ENCODE measurements around the gene ST8SIA6. TPM values are rescaled to one million over a fixed set of nuclear protein-coding genes. Genes with fewer than 3 reads are reported as not detected.

Gene ST8SIA6
- total RNA-seq, 1 experiment from 2014 or later: 0.19 TPM

- Mint-ChIP-seq H3K4me1 (ENCODE audit: insufficient read depth, unreplicated experiment) (no peaks in the 10 kb centered on the region), H3K9me3 (ENCODE audit: unreplicated experiment) (peaks cover 1% of the 10 kb centered on the region), H3K4me3 (ENCODE audit: unreplicated experiment) (no peak overlapping the region), H3K36me3 (ENCODE audit: insufficient read depth, unreplicated experiment) (no peaks in the 10 kb centered on the region), H3K27me3 (ENCODE audit: insufficient read depth, unreplicated experiment) (peaks cover 3% of the 10 kb centered on the region), H3K27ac (ENCODE audit: low read depth, unreplicated experiment) (no peak overlapping the region)
- CTCF ChIA-PET: interaction anchor here (0.6 kb wide), 1 partner anchor 130 kb away, joined by 4 read pairs; no protein-coding TSS in a partner anchor
- intact Hi-C loops (cut with micrococcal nuclease): no loop called here
- DNase-seq (ENCODE audit: unreplicated experiment): no peak
- POLR2A ChIA-PET: interaction anchor here (0.8 kb wide), 1 partner anchor 983 kb away, joined by 5 read pairs; no protein-coding TSS in a partner anchor
- BruUV-seq (replicated peaks): no TSS peak
- no peak for TF ChIP-seq CTCF (IDR thresholded peaks at IDR 0.05; ENCODE audit: unreplicated experiment)
Measured at GRCh38 chr10:17410907-17411306, 43.5 kb downstream of the ST8SIA6 start.

- CTCF ChIA-PET: interaction anchor here (0.6 to 1.3 kb wide), 17 partner anchors 9 to 1530 kb away, joined by 3 to 4 read pairs (median 4); no protein-coding TSS in a partner anchor
- no peaks in the 10 kb centered on the region for H3K9me3 Mint-ChIP-seq (ENCODE audit: unreplicated experiment)
- no peak overlapping the region for H3K27ac Mint-ChIP-seq (ENCODE audit: low read depth, unreplicated experiment)
- H3K36me3 Mint-ChIP-seq (ENCODE audit: insufficient read depth, unreplicated experiment): no peaks in the 10 kb centered on the region
- no peaks in the 10 kb centered on the region for H3K4me1 Mint-ChIP-seq (ENCODE audit: insufficient read depth, unreplicated experiment)
- peak; percentile 45 for TF ChIP-seq CTCF (IDR thresholded peaks at IDR 0.05; ENCODE audit: unreplicated experiment)
- no peaks in the 10 kb centered on the region for H3K27me3 Mint-ChIP-seq (ENCODE audit: insufficient read depth, unreplicated experiment)
- DNase-seq (ENCODE audit: unreplicated experiment): peak; percentile 33
- intact Hi-C loops (cut with micrococcal nuclease): loop anchor here (5.0 kb wide), 1 partner anchor 188 kb away; no protein-coding TSS in a partner anchor
- no peak overlapping the region for H3K4me3 Mint-ChIP-seq (ENCODE audit: unreplicated experiment)
- POLR2A ChIA-PET: interaction anchor here (0.7 kb wide), 1 partner anchor 17 kb away, joined by 3 read pairs; no protein-coding TSS in a partner anchor
- no TSS peak for BruUV-seq (replicated peaks)
Measured at GRCh38 chr10:17409170-17409733, 45.1 kb downstream of the ST8SIA6 start.

GRCh38 chr10:17407047-17407446 is 47.3 kb downstream of the ST8SIA6 start:
- POLR2A ChIA-PET: interaction anchor here (1.5 to 1.6 kb wide), 2 partner anchors 12 kb away, joined by 3 read pairs; no protein-coding TSS in a partner anchor
- H3K36me3 Mint-ChIP-seq (ENCODE audit: insufficient read depth, unreplicated experiment): no peaks in the 10 kb centered on the region
- H3K4me1 Mint-ChIP-seq (ENCODE audit: insufficient read depth, unreplicated experiment): no peaks in the 10 kb centered on the region
- CTCF ChIA-PET: interaction anchor here (0.6 to 1.7 kb wide), 5 partner anchors 13 to 117 kb away, joined by 3 to 6 read pairs (median 4); no protein-coding TSS in a partner anchor
- no peak for DNase-seq (ENCODE audit: unreplicated experiment)
- intact Hi-C loops (cut with micrococcal nuclease): loop anchor here (5.0 kb wide), 1 partner anchor 190 kb away; no protein-coding TSS in a partner anchor
- TF ChIP-seq CTCF (IDR thresholded peaks at IDR 0.05; ENCODE audit: unreplicated experiment): no peak
- no TSS peak for BruUV-seq (replicated peaks)
- no peak overlapping the region for H3K4me3 Mint-ChIP-seq (ENCODE audit: unreplicated experiment)
- no peaks in the 10 kb centered on the region for H3K9me3 Mint-ChIP-seq (ENCODE audit: unreplicated experiment)
- H3K27ac Mint-ChIP-seq (ENCODE audit: low read depth, unreplicated experiment): no peak overlapping the region
- H3K27me3 Mint-ChIP-seq (ENCODE audit: insufficient read depth, unreplicated experiment): no peaks in the 10 kb centered on the region

- H3K27me3 Mint-ChIP-seq (ENCODE audit: insufficient read depth, unreplicated experiment): no peaks in the 10 kb centered on the region
- no peak for DNase-seq (ENCODE audit: unreplicated experiment)
- H3K4me3 Mint-ChIP-seq (ENCODE audit: unreplicated experiment): no peak overlapping the region
- H3K4me1 Mint-ChIP-seq (ENCODE audit: insufficient read depth, unreplicated experiment): no peaks in the 10 kb centered on the region
- no peak for TF ChIP-seq CTCF (IDR thresholded peaks at IDR 0.05; ENCODE audit: unreplicated experiment)
- BruUV-seq (replicated peaks): no TSS peak
- intact Hi-C loops (cut with micrococcal nuclease): loop anchor here (5.0 kb wide), 1 partner anchor 191 kb away; no protein-coding TSS in a partner anchor
- POLR2A ChIA-PET: interaction anchor here (0.7 to 1.6 kb wide), 2 partner anchors 13 to 195 kb away, joined by 3 read pairs; no protein-coding TSS in a partner anchor
- CTCF ChIA-PET: interaction anchor here (0.6 to 1.7 kb wide), 5 partner anchors 11 to 116 kb away, joined by 3 to 6 read pairs (median 4); no protein-coding TSS in a partner anchor
- H3K9me3 Mint-ChIP-seq (ENCODE audit: unreplicated experiment): no peaks in the 10 kb centered on the region
- no peaks in the 10 kb centered on the region for H3K36me3 Mint-ChIP-seq (ENCODE audit: insufficient read depth, unreplicated experiment)
- no peak overlapping the region for H3K27ac Mint-ChIP-seq (ENCODE audit: low read depth, unreplicated experiment)
Measured at GRCh38 chr10:17406036-17406834, 48.2 kb downstream of the ST8SIA6 start.
